Fibroblast of mammary gland (primary cell): Measurements from ENCODE around the gene RAD50.
"Not testable (repeated sequence)": the region's sequence is repeated elsewhere in the genome, so short reads cannot be mapped to it uniquely, and the experiment has no call there.

Source experiments
- DNase-seq: peaks from one replicate; pipeline ENCODE4 v3.0.0-alpha.2; 2010; ENCODE audit warnings: low read depth
- H3K4me3 ChIP-seq: 2 replicates; pipeline ENCODE4 v1.5.1; 2011; ENCODE audit warnings: low read depth, mild to moderate bottlenecking, low read length, moderate library complexity; ENCODE audit not compliant: control insufficient read depth
- CTCF ChIP-seq: conservative IDR thresholded peaks from 2 replicates; pipeline ENCODE4 v1.5.1; 2011; ENCODE audit warnings: low read depth, low read length, inconsistent platforms; ENCODE audit not compliant: control insufficient read depth, insufficient read depth

Gene RAD50

DNA sequence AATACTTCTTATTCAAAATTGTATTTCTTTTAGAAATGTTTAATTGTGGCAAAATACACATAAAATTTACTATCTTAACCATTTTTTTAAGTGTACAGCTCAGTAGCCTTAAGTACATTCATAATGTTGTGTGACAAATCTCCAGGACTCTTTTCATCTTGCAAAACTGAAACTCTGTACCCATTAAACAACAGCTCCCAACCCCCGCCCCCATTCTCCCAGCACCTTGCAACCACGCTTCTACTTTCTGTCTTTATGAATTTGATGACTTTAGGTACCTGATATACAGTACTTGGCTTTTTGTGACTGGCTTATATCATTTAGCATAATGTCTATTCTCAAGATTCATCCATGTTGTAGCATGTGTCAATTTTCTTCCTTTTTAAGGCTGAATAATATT lies 10.7 kb upstream of the RAD50 start:
- no peak for TF ChIP-seq CTCF
- H3K4me3 ChIP-seq, result no peak overlapping the region
- DNase-seq, result no peak

DNA sequence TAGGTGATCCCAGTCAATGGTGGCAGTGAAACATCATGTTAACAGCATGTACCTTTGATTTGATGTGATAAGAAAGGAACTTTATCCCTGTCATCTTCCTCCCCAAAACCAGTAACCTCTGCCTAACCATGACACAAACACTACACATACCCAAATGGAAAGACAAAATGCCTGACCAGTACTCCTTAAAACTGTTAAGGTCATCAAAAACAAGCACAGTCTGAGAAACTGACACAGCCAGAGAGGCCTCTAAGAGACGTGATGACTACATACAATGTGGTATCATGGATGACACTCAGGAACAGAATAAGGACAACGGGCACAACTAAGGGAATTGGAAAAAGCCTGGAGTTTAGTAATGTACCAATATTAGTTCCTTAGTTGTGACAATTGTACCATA lies 9.5 kb upstream of the RAD50 start:
- DNase-seq, result no peak
- no peak overlapping the region for H3K4me3 ChIP-seq
- no peak for TF ChIP-seq CTCF

DNA sequence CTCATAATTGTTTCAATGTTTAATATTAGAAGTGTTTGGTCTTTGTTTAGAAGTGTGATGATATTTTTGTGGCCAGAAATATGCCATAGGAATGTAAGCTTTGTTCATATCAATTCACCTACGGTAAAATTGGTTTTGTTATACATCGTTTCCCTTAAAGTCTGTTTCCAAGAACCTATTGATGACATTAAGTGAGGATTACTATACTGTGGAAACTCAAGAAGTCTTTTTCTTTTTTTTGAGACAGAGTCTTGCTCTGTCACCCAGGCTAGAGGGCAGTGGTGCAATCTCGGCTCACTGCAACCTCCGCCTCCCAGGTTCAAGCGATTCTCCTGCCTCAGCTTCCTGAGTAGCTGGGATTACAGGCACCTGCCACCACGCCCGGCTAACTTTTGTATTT lies 7.9 kb upstream of the RAD50 start:
- not testable (repeated sequence) for H3K4me3 ChIP-seq, DNase-seq

- no peak for TF ChIP-seq CTCF
- H3K4me3 ChIP-seq, result no peak overlapping the region
- no peak for DNase-seq
Observed at GRCh38 chr5:132549576-132549975, 7.2 kb upstream of the RAD50 start.

GRCh38 chr5:132556153-132556762 lies 519 bp upstream of the RAD50 start:
- TF ChIP-seq CTCF, result no peak
- peak overlapping the region; percentile 86 for H3K4me3 ChIP-seq
- peak; percentile 64 for DNase-seq

GRCh38 chr5:132557478-132558172 lies 848 bp downstream of the RAD50 start:
- H3K4me3 ChIP-seq, result peak overlapping the region; percentile 86
- no peak for TF ChIP-seq CTCF
- peak; percentile 48 for DNase-seq

DNA sequence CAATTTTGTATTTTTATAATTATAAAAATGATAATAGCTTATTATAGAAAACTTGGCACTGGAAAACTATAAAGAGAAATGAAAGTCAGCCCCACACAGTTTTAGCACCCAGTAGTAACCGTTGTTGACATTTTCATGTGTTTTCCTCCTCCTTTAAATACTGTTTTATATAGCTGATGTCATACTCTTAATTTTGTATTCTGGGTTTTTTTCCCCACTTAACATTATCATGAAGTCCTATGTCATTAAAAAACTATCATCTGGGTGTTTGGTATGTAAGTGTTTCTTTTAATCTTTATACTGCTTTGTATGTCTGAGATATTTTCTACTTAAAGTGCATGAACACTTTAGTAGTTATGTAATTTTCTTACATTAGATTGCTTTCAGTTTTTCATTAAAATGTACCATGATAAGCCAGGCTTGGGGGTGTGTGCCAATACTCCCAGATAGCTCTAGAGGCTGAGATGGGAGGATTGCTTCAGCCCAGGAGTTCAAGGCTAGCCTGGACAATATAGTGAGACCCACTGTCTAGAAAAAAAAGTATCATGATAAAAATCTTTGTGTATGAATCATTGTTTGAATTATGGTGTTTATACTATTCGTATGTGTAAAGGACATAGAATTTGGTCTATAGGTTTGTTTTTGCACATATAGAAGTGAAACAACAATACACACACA lies 2.7 kb downstream of the RAD50 start:
- no peak overlapping the region for H3K4me3 ChIP-seq
- no peak for TF ChIP-seq CTCF
- DNase-seq, result no peak
